HFFc6 (cell line): Measurements from ENCODE around the gene SLU7. TPM values are rescaled to one million over a fixed set of nuclear protein-coding genes. Genes with fewer than 3 reads are reported as not detected.

Experiments
- DNase-seq: peaks from one replicate; pipeline ENCODE4 v3.0.0-alpha.2; 2018
- H3K27ac Mint-ChIP-seq: 2 replicates; pipeline ENCODE4 v1.8.0; 2020; ENCODE audit warnings: mild to moderate bottlenecking, mixed read lengths
- H3K27me3 Mint-ChIP-seq: 2 replicates; pipeline ENCODE4 v1.8.0; 2021; ENCODE audit warnings: mild to moderate bottlenecking, moderate library complexity, mixed read lengths; ENCODE audit not compliant: insufficient read depth
- H3K36me3 Mint-ChIP-seq: 2 replicates; pipeline ENCODE4 v1.8.0; 2021; ENCODE audit warnings: low read depth, mixed read lengths
- H3K4me1 Mint-ChIP-seq: 2 replicates; pipeline ENCODE4 v1.8.0; 2020; ENCODE audit warnings: low read depth, mixed read lengths
- H3K4me3 Mint-ChIP-seq: 2 replicates; pipeline ENCODE4 v1.8.0; 2020; ENCODE audit warnings: mild to moderate bottlenecking, moderate library complexity, mixed read lengths
- H3K9me3 Mint-ChIP-seq: 2 replicates; pipeline ENCODE4 v1.8.0; 2020; ENCODE audit warnings: mild to moderate bottlenecking, mixed read lengths
- total RNA-seq, 6 experiments: library from RNA; stranded (reverse); fragmentation: NEBNext Ultra II Directional; extraction: Animal tissue kit (Norgen Biotek cat#: 25700); gene quantifications; 2 replicates in 1 of 6; 3 replicates in 5 of 6; pipeline ENCODE4 v1.2.3, GENCODE V29; 2021
- TF ChIP-seq, protein P1 (sequence below): fragments of 200-600 bp; sonication (generic); IDR thresholded peaks from 2 replicates; pipeline ENCODE4 v1.5.0; 2021; ENCODE audit warnings: antibody characterized with exemption, mild to moderate bottlenecking

The SLU7 gene
- total RNA-seq, 6 experiments from 2014 or later: 32.1 to 47.3 (median 42.1) TPM

DNA sequence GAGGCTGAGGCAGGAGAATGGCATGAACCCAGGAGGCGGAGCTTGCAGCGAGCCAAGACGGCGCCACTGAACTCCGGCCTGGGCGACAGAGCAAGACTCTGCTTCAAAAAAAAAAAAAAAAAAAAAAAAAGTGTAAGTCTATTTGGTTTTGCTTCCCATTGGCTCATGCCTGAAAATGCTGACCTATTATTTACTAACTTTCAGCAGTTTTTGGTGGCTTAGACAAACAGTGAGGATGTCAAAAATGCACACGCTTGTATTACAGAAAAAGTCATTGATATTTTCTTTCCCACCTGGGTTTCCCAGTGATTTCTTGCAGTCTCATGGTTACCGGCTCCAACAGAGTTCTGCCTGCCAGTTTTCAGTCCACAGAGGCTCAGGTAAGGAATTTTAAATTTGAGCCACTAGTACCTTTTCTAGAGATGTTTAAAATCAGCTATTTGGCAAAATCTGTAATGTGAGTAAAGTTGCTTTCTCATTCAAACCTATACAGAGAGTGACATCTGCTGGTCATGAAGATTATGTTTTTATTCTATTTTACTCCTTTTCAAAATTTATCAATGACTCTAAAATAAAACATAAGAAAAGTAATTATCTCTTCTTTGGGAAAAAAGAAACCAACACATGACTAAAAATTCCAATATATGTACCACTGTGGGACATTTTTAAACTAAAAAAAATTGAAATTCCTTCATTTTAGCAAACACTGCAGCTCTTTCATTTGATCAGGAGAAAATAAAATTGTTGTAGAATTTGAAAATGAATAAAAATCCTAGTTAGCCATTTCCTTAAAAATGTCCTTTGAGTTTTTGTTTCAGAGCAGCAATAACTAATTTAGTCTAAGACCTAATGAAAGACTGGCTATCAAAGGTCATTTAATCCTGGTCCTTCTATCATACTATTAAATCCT lies 27.8 kb downstream of the SLU7 start:
- Mint-ChIP-seq H3K9me3 (peaks cover 22% of the 10 kb centered on the region), H3K4me3 (no peak overlapping the region), H3K4me1 (no peaks in the 10 kb centered on the region), H3K36me3 (peaks cover 20% of the 10 kb centered on the region), H3K27me3 (no peaks in the 10 kb centered on the region), H3K27ac (no peak overlapping the region)
- peak; percentile 28 for DNase-seq
- TF ChIP-seq, protein P1, sequence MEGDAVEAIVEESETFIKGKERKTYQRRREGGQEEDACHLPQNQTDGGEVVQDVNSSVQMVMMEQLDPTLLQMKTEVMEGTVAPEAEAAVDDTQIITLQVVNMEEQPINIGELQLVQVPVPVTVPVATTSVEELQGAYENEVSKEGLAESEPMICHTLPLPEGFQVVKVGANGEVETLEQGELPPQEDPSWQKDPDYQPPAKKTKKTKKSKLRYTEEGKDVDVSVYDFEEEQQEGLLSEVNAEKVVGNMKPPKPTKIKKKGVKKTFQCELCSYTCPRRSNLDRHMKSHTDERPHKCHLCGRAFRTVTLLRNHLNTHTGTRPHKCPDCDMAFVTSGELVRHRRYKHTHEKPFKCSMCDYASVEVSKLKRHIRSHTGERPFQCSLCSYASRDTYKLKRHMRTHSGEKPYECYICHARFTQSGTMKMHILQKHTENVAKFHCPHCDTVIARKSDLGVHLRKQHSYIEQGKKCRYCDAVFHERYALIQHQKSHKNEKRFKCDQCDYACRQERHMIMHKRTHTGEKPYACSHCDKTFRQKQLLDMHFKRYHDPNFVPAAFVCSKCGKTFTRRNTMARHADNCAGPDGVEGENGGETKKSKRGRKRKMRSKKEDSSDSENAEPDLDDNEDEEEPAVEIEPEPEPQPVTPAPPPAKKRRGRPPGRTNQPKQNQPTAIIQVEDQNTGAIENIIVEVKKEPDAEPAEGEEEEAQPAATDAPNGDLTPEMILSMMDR: peak; percentile 81

GRCh38 chr5:160387445-160387844 lies 31.4 kb downstream of the SLU7 start:
- peaks cover 20% of the 10 kb centered on the region for H3K36me3 Mint-ChIP-seq
- no peak overlapping the region for H3K4me3 Mint-ChIP-seq
- TF ChIP-seq, protein P1: no peak
- H3K4me1 Mint-ChIP-seq: no peaks in the 10 kb centered on the region
- no peak for DNase-seq
- H3K27ac Mint-ChIP-seq: no peak overlapping the region
- H3K27me3 Mint-ChIP-seq: no peaks in the 10 kb centered on the region; the same call in 1 of the 2 replicates
- peaks cover 22% of the 10 kb centered on the region for H3K9me3 Mint-ChIP-seq

GRCh38 chr5:160385496-160385895 lies 33.4 kb downstream of the SLU7 start:
- H3K36me3 Mint-ChIP-seq: peaks cover 20% of the 10 kb centered on the region
- no peaks in the 10 kb centered on the region for H3K4me1 Mint-ChIP-seq
- no peak for DNase-seq
- no peak overlapping the region for H3K4me3 Mint-ChIP-seq
- H3K27me3 Mint-ChIP-seq: no peaks in the 10 kb centered on the region; the same call in 1 of the 2 replicates
- no peak overlapping the region for H3K27ac Mint-ChIP-seq
- H3K9me3 Mint-ChIP-seq: peaks cover 22% of the 10 kb centered on the region
- TF ChIP-seq, protein P1: no peak

GRCh38 chr5:160384681-160385080 lies 34.2 kb downstream of the SLU7 start:
- TF ChIP-seq, protein P1: no peak

GRCh38 chr5:160382346-160382745 lies 36.5 kb downstream of the SLU7 start:
- no peaks in the 10 kb centered on the region for H3K4me1 Mint-ChIP-seq
- H3K9me3 Mint-ChIP-seq: peaks cover 5% of the 10 kb centered on the region
- no peak overlapping the region for H3K4me3 Mint-ChIP-seq
- TF ChIP-seq, protein P1: no peak
- H3K27me3 Mint-ChIP-seq: no peaks in the 10 kb centered on the region; the same call in none of the 2 replicates
- no peak for DNase-seq
- peaks cover 4% of the 10 kb centered on the region for H3K36me3 Mint-ChIP-seq
- H3K27ac Mint-ChIP-seq: no peak overlapping the region

More at GRCh38 chr5:160384681-160385080, 34.2 kb downstream of the SLU7 start:
- DNase-seq: no peak
- Mint-ChIP-seq H3K27me3 (no peaks in the 10 kb centered on the region; the same call in none of the 2 replicates), H3K4me3 (no peak overlapping the region), H3K4me1 (no peaks in the 10 kb centered on the region), H3K9me3 (peaks cover 22% of the 10 kb centered on the region), H3K36me3 (peaks cover 20% of the 10 kb centered on the region), H3K27ac (no peak overlapping the region)
